Neural cell (in vitro differentiated cells): ENCODE results near the gene ANKEF1. TPM values are rescaled to one million over a fixed set of nuclear protein-coding genes. Genes with fewer than 3 reads are reported as not detected.

Experiments
- H2AFZ ChIP-seq: fragments of 200-600, 300-800 bp; sonication (generic), shearing (Covaris generic); 2 replicates; pipeline ENCODE4 v1.6.0; 2014; ENCODE audit warnings: low read depth, mild to moderate bottlenecking, antibody characterized with exemption, low read length, moderate library complexity
- H3F3A ChIP-seq: fragments of 200-600 bp; shearing (Covaris generic); 2 replicates; pipeline ENCODE4 v1.6.1; 2016; ENCODE audit warnings: mild to moderate bottlenecking, moderate library complexity, mixed read lengths, antibody characterized with exemption, low read length; ENCODE audit not compliant: insufficient read depth, poor library complexity, severe bottlenecking
- H3K27ac ChIP-seq: fragments of 200-600, 300-800 bp; sonication (generic), shearing (Covaris generic); 2 replicates; pipeline ENCODE4 v1.5.1; 2014; ENCODE audit warnings: mild to moderate bottlenecking, low read length, moderate library complexity
- H3K27me3 ChIP-seq: fragments of 300-800, 200-600 bp; sonication (generic), shearing (Covaris generic); 2 replicates; pipeline ENCODE4 v1.6.0; 2014; ENCODE audit warnings: mild to moderate bottlenecking, low read depth, low read length, moderate library complexity; ENCODE audit not compliant: insufficient read depth
- H3K36me3 ChIP-seq: fragments of 300-800, 200-600 bp; sonication (generic), shearing (Covaris generic); 2 replicates; pipeline ENCODE4 v1.5.1; 2014; ENCODE audit warnings: mild to moderate bottlenecking, antibody characterized with exemption, low read length, moderate library complexity; ENCODE audit not compliant: insufficient read depth
- H3K4me2 ChIP-seq: fragments of 300-800, 200-600 bp; sonication (generic), shearing (Covaris generic); 2 replicates; pipeline ENCODE4 v1.6.0; 2014; ENCODE audit warnings: mild to moderate bottlenecking, low read length
- H3K4me3 ChIP-seq: fragments of 300-800, 200-600 bp; sonication (generic), shearing (Covaris generic); 2 replicates; pipeline ENCODE4 v1.5.1; 2014; ENCODE audit warnings: mild to moderate bottlenecking, low read length, moderate library complexity
- H3K79me2 ChIP-seq: fragments of 200-600 bp; shearing (Covaris generic); replicated peaks from 2 replicates; pipeline ENCODE4 v1.6.0; 2014; ENCODE audit warnings: mild to moderate bottlenecking, low read length, moderate library complexity; ENCODE audit not compliant: insufficient read depth
- H3K9ac ChIP-seq: fragments of 300-800, 200-600 bp; sonication (generic), shearing (Covaris generic); 2 replicates; pipeline ENCODE4 v1.6.1; 2016; ENCODE audit warnings: mild to moderate bottlenecking, low read length, mixed read lengths
- H3K9me2 ChIP-seq: fragments of 200-600 bp; shearing (Covaris generic); 2 replicates; pipeline ENCODE4 v1.6.1; 2016; ENCODE audit warnings: mild to moderate bottlenecking, low read length, mixed read lengths; ENCODE audit not compliant: insufficient read depth
- H3K9me3 ChIP-seq: fragments of 200-600, 300-800 bp; sonication (generic), shearing (Covaris generic); 2 replicates; pipeline ENCODE4 v1.6.1; 2016; ENCODE audit warnings: mild to moderate bottlenecking, mixed run types, low read length, moderate library complexity, mixed read lengths
- H4K20me1 ChIP-seq: fragments of 200-600 bp; shearing (Covaris generic); 2 replicates; pipeline ENCODE4 v1.6.1; 2016; ENCODE audit warnings: mild to moderate bottlenecking, mixed run types; ENCODE audit not compliant: insufficient read depth
- EP300 ChIP-seq: fragments of 450-650 bp; conservative IDR thresholded peaks from 2 replicates; pipeline ENCODE4 v1.6.1; 2014; ENCODE audit warnings: antibody characterized with exemption, mild to moderate bottlenecking, moderate library complexity; ENCODE audit not compliant: poor library complexity, severe bottlenecking
- EZH2 ChIP-seq: fragments of 200-600, 300-800 bp; shearing (Covaris generic), sonication (generic); IDR thresholded peaks from 2 replicates; pipeline ENCODE4 v1.6.1; 2014; ENCODE audit warnings: antibody characterized with exemption, low read length, borderline replicate concordance, mild to moderate bottlenecking; ENCODE audit not compliant: insufficient read depth, poor library complexity, severe bottlenecking
- MXI1 ChIP-seq: fragments of 450-650 bp; conservative IDR thresholded peaks from 2 replicates; pipeline ENCODE4 v1.6.1; 2014; ENCODE audit warnings: antibody characterized with exemption, mild to moderate bottlenecking; ENCODE audit not compliant: poor library complexity, severe bottlenecking
- POLR2AphosphoS5 ChIP-seq: IDR thresholded peaks from 2 replicates; pipeline ENCODE4 v1.6.1; 2012
- RAD21 ChIP-seq: fragments of 450-650 bp; conservative IDR thresholded peaks from 2 replicates; pipeline ENCODE4 v1.6.1; 2014; ENCODE audit warnings: antibody characterized with exemption, mild to moderate bottlenecking, moderate library complexity
- SMC3 ChIP-seq: fragments of 450-650 bp; conservative IDR thresholded peaks from 2 replicates; pipeline ENCODE4 v1.6.1; 2014; ENCODE audit warnings: antibody characterized with exemption, mild to moderate bottlenecking, moderate library complexity; ENCODE audit not compliant: poor library complexity
- TAF1 ChIP-seq: IDR thresholded peaks from 2 replicates; pipeline ENCODE4 v1.6.1; 2012; ENCODE audit warnings: low read depth
- polyA plus RNA-seq: library from polyadenylated mRNA; depleted of rRNA; stranded (reverse); fragments of >200 nt; gene quantifications from 2 replicates; pipeline ENCODE4 v1.2.3, GENCODE V29; 2014
- TF ChIP-seq, protein P1 (sequence below): fragments of 450-650 bp; IDR thresholded peaks from 2 replicates; pipeline ENCODE4 v1.5.1; 2014; ENCODE audit warnings: antibody characterized with exemption, mild to moderate bottlenecking, moderate library complexity; ENCODE audit not compliant: poor library complexity, severe bottlenecking
- TF ChIP-seq, protein P2 (sequence below): IDR thresholded peaks from 2 replicates; pipeline ENCODE4 v1.6.1; 2012; ENCODE audit warnings: borderline replicate concordance

ANKEF1 gene
- polyA plus RNA-seq, 1 donor from 2014 or later: 3.5 TPM

DNA sequence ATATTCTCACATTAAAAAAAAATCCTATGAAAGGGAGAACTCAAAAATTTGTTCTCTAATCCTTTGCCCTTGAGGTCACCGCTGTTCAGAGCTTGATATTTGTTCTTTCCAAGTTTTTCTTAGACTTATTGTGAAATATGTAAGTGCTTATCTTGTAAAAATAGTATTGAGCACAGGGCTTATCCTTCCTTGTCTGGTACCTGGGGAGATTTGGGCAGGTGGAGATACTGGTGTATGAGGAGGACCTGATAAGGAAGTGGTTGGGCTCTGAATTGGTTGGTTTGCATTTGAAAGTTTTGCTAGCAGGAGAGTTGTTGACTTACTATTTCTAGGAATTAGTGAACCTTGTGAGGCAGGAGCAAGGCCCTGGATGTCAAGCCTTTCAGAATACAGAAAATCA lies 28.9 kb upstream of the ANKEF1 start:
- H3K79me2 ChIP-seq: no peaks in the 10 kb centered on the region
- no peak for TF ChIP-seq RAD21
- no peak for TF ChIP-seq MXI1
- TF ChIP-seq, protein P1, sequence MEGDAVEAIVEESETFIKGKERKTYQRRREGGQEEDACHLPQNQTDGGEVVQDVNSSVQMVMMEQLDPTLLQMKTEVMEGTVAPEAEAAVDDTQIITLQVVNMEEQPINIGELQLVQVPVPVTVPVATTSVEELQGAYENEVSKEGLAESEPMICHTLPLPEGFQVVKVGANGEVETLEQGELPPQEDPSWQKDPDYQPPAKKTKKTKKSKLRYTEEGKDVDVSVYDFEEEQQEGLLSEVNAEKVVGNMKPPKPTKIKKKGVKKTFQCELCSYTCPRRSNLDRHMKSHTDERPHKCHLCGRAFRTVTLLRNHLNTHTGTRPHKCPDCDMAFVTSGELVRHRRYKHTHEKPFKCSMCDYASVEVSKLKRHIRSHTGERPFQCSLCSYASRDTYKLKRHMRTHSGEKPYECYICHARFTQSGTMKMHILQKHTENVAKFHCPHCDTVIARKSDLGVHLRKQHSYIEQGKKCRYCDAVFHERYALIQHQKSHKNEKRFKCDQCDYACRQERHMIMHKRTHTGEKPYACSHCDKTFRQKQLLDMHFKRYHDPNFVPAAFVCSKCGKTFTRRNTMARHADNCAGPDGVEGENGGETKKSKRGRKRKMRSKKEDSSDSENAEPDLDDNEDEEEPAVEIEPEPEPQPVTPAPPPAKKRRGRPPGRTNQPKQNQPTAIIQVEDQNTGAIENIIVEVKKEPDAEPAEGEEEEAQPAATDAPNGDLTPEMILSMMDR: no peak
- TF ChIP-seq TAF1: no peak
- no peak for TF ChIP-seq SMC3
- no peak for TF ChIP-seq EP300
- no peak for TF ChIP-seq POLR2AphosphoS5
- TF ChIP-seq EZH2: no peak
- TF ChIP-seq, protein P2, sequence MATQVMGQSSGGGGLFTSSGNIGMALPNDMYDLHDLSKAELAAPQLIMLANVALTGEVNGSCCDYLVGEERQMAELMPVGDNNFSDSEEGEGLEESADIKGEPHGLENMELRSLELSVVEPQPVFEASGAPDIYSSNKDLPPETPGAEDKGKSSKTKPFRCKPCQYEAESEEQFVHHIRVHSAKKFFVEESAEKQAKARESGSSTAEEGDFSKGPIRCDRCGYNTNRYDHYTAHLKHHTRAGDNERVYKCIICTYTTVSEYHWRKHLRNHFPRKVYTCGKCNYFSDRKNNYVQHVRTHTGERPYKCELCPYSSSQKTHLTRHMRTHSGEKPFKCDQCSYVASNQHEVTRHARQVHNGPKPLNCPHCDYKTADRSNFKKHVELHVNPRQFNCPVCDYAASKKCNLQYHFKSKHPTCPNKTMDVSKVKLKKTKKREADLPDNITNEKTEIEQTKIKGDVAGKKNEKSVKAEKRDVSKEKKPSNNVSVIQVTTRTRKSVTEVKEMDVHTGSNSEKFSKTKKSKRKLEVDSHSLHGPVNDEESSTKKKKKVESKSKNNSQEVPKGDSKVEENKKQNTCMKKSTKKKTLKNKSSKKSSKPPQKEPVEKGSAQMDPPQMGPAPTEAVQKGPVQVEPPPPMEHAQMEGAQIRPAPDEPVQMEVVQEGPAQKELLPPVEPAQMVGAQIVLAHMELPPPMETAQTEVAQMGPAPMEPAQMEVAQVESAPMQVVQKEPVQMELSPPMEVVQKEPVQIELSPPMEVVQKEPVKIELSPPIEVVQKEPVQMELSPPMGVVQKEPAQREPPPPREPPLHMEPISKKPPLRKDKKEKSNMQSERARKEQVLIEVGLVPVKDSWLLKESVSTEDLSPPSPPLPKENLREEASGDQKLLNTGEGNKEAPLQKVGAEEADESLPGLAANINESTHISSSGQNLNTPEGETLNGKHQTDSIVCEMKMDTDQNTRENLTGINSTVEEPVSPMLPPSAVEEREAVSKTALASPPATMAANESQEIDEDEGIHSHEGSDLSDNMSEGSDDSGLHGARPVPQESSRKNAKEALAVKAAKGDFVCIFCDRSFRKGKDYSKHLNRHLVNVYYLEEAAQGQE: no peak

DNA sequence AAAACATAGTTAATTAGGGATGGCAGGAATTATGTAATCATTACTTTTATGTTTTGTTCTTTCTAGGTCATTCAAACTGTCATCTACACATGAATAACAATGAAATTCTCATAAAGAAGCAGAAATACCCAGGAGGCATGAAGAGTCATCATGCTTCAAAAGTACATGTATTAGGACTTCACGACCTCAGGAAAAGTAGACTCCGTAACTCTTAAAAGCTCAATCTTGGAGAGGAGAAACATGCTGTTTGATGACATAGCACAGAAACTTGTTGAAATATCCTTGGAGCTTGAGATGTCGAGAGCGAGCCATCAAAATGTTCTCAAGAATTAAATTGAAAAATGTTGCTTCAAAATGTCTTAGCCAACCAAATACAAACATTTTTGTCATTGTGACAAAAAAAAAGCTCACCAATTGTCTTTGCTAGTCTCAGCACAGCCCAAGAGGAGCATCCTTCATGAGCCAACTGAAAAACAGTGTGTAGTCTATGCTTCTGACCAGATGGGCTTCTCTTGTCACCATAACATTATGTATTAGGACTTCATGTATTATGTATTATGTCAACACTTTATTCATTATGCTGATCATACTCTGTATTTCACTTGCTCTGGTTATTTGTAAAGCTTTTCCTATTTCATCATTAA lies 28.2 kb upstream of the ANKEF1 start:
- no peak overlapping the region for H3K9ac ChIP-seq
- no peaks in the 10 kb centered on the region for H3K79me2 ChIP-seq
- no peak overlapping the region for H3K4me2 ChIP-seq
- H3K36me3 ChIP-seq: no peaks in the 10 kb centered on the region
- no peak overlapping the region for H3K4me3 ChIP-seq
- no peaks in the 10 kb centered on the region for H3K9me3 ChIP-seq
- H4K20me1 ChIP-seq: no peaks in the 10 kb centered on the region
- H3K9me2 ChIP-seq: no peaks in the 10 kb centered on the region
- no peak overlapping the region for H3K27ac ChIP-seq
- TF ChIP-seq RAD21: no peak
- no peak for TF ChIP-seq EP300
- no peak for TF ChIP-seq POLR2AphosphoS5
- no peak for TF ChIP-seq MXI1
- no peak for TF ChIP-seq EZH2
- no peak for TF ChIP-seq SMC3
- TF ChIP-seq, protein P2: no peak
- TF ChIP-seq, protein P1: no peak
- TF ChIP-seq TAF1: no peak
- no peaks in the 10 kb centered on the region for H3F3A ChIP-seq
- H2AFZ ChIP-seq: no peak overlapping the region
- no peaks in the 10 kb centered on the region for H3K27me3 ChIP-seq

More for the DNA sequence above, 28.9 kb upstream of the ANKEF1 start:
- Histone ChIP-seq H3K4me2 (no peak overlapping the region), H3K4me3 (no peak overlapping the region), H4K20me1 (no peaks in the 10 kb centered on the region), H3K9me2 (no peaks in the 10 kb centered on the region), H2AFZ (no peak overlapping the region), H3K27me3 (no peaks in the 10 kb centered on the region), H3K9ac (no peak overlapping the region), H3K36me3 (no peaks in the 10 kb centered on the region), H3K27ac (no peak overlapping the region), H3K9me3 (no peaks in the 10 kb centered on the region), H3F3A (no peaks in the 10 kb centered on the region)
